Measurements from ENCODE around the gene SRRM4. TPM values are rescaled to one million over a fixed set of nuclear protein-coding genes. Genes with fewer than 3 reads are reported as not detected.

SRRM4 gene
- total and polyA plus RNA-seq, 12 donors = 0.11 to 4.3 (median 0.67) TPM; not detected in 3

DNA sequence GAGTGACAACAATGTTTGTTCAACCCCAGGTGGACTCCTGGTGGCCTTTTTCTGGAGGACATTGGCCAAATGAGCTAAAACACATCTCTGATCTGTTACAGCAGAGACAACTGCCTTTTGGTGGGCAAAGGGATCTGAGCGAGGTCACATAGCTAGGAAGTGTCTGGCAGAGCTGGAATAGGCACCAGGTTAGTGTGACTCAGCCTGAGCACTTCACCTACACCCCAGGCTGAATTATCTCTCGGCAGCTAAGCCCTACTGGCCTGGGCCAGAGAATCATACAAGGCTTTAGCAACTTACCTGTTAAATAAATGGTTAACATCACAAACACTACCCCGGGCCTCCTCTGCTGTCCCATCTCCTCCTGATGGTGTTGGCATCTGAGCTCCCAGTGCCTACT is 147.2 kb downstream of the SRRM4 start:
- Histone ChIP-seq H3K4me1 (replicated peaks in 1 of 2) (no peaks in the 10 kb centered on the region), H3K27me3 (no peaks in the 10 kb centered on the region), H3K9me3 (replicated peaks in 1 of 3) (peaks cover 0 to 11% (median 0%) of the 10 kb centered on the region in 3 donors), H3K36me3 (replicated peaks in 1 of 2) (no peaks in the 10 kb centered on the region), H3K4me3 (no peak overlapping the region), H3K27ac (no peak overlapping the region)
- 53 to 63% (median 62%) methylated on average over 2 to 3 of the region's 3 CpGs for WGBS, 4 donors
- DNase-seq = no peak
- no peak for TF ChIP-seq POLR2A (IDR thresholded peaks at IDR 0.05)
- TF ChIP-seq, protein P1, sequence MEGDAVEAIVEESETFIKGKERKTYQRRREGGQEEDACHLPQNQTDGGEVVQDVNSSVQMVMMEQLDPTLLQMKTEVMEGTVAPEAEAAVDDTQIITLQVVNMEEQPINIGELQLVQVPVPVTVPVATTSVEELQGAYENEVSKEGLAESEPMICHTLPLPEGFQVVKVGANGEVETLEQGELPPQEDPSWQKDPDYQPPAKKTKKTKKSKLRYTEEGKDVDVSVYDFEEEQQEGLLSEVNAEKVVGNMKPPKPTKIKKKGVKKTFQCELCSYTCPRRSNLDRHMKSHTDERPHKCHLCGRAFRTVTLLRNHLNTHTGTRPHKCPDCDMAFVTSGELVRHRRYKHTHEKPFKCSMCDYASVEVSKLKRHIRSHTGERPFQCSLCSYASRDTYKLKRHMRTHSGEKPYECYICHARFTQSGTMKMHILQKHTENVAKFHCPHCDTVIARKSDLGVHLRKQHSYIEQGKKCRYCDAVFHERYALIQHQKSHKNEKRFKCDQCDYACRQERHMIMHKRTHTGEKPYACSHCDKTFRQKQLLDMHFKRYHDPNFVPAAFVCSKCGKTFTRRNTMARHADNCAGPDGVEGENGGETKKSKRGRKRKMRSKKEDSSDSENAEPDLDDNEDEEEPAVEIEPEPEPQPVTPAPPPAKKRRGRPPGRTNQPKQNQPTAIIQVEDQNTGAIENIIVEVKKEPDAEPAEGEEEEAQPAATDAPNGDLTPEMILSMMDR (IDR thresholded peaks at IDR 0.05) = no peak
- intact Hi-C loops (cut with DNase I) = no loop called here

DNA sequence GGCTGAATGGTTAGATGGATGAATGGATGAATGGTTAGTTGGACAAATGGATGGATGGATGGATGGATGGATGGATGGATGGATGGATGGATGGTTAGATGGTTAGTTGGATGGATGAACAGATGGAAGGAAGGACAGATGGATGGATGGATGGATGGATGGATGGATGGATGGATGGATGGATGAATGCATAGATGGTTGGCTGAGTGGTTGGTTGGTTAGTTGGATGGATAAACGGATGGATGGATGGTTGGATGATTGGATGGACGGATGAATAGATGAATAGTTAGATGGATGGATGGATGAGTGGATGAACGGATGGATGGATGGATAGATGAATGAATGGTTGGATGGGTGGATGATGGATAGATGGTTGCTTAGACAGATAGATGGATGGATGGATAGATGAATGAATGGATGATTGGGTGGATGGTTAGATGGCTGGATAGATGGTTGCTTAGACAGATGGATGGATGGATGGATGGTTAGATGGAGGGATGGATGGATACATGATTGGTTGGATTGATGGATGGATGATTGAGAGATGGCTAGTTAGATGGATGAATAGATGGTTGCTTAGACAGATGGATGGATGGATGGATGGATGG is 148.6 kb downstream of the SRRM4 start:
- Histone ChIP-seq H3K4me1 (replicated peaks in 1 of 2) (no peaks in the 10 kb centered on the region), H3K9me3 (replicated peaks in 1 of 3) (peaks cover 0 to 11% (median 0%) of the 10 kb centered on the region in 3 donors), H3K27ac (no peak overlapping the region), H3K36me3 (replicated peaks in 1 of 2) (no peaks in the 10 kb centered on the region), H3K4me3 (no peak overlapping the region), H3K27me3 (no peaks in the 10 kb centered on the region)
- WGBS, 4 donors = 57 to 85% (median 63%) methylated on average over 3 of the region's 3 CpGs
- intact Hi-C loops (cut with DNase I) = no loop called here
- TF ChIP-seq, protein P1 (IDR thresholded peaks at IDR 0.05) = no peak
- TF ChIP-seq POLR2A (IDR thresholded peaks at IDR 0.05) = no peak
- DNase-seq = no peak

DNA sequence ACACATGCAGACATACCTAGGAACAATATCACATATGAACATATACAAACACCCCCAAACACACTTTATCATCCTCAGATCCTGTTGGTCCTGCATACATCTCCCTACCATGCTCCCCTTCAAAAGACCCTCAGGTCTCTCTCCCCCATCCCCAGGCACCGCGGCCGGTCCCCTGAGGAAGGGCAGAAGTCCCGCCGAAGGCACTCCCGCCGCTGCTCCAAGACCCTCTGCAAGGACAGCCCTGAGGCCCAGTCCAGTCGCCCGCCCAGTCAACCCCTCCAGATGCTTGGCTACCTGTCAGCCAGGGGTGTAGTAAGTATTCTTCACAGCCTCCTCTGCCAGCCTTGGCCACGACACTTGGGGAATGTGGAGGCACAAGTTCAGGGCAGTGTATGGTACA is 149.2 kb downstream of the SRRM4 start:
- 89 to 98% (median 92%) methylated on average over 10 of the region's 10 CpGs for WGBS, 4 donors
- TF ChIP-seq, protein P1 (IDR thresholded peaks at IDR 0.05) = no peak
- TF ChIP-seq POLR2A (IDR thresholded peaks at IDR 0.05) = no peak
- Histone ChIP-seq H3K9me3 (replicated peaks in 1 of 3) (peaks cover 0 to 11% (median 0%) of the 10 kb centered on the region in 3 donors), H3K4me3 (no peak overlapping the region), H3K27ac (no peak overlapping the region), H3K27me3 (no peaks in the 10 kb centered on the region), H3K36me3 (replicated peaks in 1 of 2) (no peaks in the 10 kb centered on the region), H3K4me1 (replicated peaks in 1 of 2) (no peaks in the 10 kb centered on the region)
- DNase-seq = no peak
- intact Hi-C loops (cut with DNase I) = no loop called here

DNA sequence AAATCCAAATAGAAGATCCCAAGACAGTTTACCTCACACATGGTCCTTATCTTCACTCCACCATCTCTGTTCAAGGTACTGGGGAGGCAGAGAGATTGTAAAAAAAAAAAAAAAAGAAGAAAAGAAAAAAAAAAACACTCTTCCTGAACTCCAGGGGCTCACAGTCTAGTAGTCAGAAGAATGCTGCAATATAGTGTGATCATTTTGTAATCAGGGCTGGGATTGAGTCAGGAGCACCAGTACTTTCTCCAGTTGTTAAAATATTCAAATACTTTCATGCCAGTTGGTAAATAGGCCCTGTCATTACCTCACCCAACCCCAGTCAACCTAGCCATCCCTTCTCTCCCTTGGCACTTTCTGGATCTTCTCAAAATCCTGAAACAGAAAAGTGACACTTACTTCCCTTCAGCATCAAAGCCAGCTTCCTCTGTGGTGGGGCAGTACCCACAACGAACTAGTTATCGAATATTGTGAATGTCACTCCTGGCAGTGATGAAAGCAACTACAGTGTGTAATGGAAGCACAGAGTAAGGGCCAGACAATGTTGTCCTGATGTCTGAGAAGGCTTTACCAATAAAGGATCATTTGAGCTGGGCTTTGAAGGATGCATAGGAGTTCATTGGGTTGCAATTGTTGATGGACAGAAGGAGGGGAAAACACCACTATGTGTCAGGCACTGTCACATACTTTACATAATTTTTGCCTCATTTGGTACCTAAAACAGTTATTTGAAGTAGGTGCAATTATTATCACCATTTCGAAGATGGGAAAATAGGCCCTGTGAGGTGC is 153.1 kb downstream of the SRRM4 start:
- Histone ChIP-seq H3K27ac (no peak overlapping the region), H3K27me3 (no peaks in the 10 kb centered on the region), H3K4me3 (no peak overlapping the region), H3K4me1 (replicated peaks in 1 of 2) (no peaks in the 10 kb centered on the region), H3K9me3 (replicated peaks in 1 of 3) (peaks cover 0 to 11% (median 0%) of the 10 kb centered on the region in 3 donors), H3K36me3 (replicated peaks in 1 of 2) (no peaks in the 10 kb centered on the region)
- 77 to 91% (median 82%) methylated on average over 3 of the region's 3 CpGs for WGBS, 4 donors
- DNase-seq = no peak
- intact Hi-C loops (cut with DNase I) = no loop called here
- TF ChIP-seq, protein P1 (IDR thresholded peaks at IDR 0.05) = no peak
